Chondrocyte (in vitro differentiated cells): ENCODE measurements around the gene RRAD. TPM values are rescaled to one million over a fixed set of nuclear protein-coding genes. Genes with fewer than 3 reads are reported as not detected.

Source experiments
- DNase-seq: peaks from one replicate; pipeline ENCODE4 v3.0.0; 2021; ENCODE audit warnings: mixed read lengths, low spot score
- H3K27ac Mint-ChIP-seq: one replicate; pipeline ENCODE4 v1.8.0; 2021; ENCODE audit warnings: mild to moderate bottlenecking, moderate library complexity, mixed read lengths; ENCODE audit not compliant: unreplicated experiment
- H3K27me3 Mint-ChIP-seq: 2 replicates; pipeline ENCODE4 v1.8.0; 2021; ENCODE audit warnings: low read depth, mixed read lengths
- H3K36me3 Mint-ChIP-seq: 2 replicates; pipeline ENCODE4 v1.8.0; 2021; ENCODE audit warnings: low read depth, mixed read lengths
- H3K4me1 Mint-ChIP-seq: 2 replicates; pipeline ENCODE4 v1.8.0; 2021; ENCODE audit warnings: low read depth, mild to moderate bottlenecking, mixed read lengths
- H3K4me3 Mint-ChIP-seq: one replicate; pipeline ENCODE4 v1.8.0; 2021; ENCODE audit warnings: mild to moderate bottlenecking, moderate library complexity, mixed read lengths; ENCODE audit not compliant: unreplicated experiment
- H3K9me3 Mint-ChIP-seq: 2 replicates; pipeline ENCODE4 v1.8.0; 2021; ENCODE audit warnings: low read depth, mixed read lengths
- total RNA-seq: library from RNA; stranded (reverse); gene quantifications from 3 replicates; pipeline ENCODE4 v1.2.1, GENCODE V29; 2021
- TF ChIP-seq, protein P1 (sequence below): fragments of 200-600 bp; sonication (generic); IDR thresholded peaks from 2 replicates; pipeline ENCODE4 v1.5.0; 2021; ENCODE audit warnings: antibody characterized with exemption, mild to moderate bottlenecking, moderate library complexity

RRAD gene
- total RNA-seq, 1 donor from 2014 or later: 6.5 TPM

DNA sequence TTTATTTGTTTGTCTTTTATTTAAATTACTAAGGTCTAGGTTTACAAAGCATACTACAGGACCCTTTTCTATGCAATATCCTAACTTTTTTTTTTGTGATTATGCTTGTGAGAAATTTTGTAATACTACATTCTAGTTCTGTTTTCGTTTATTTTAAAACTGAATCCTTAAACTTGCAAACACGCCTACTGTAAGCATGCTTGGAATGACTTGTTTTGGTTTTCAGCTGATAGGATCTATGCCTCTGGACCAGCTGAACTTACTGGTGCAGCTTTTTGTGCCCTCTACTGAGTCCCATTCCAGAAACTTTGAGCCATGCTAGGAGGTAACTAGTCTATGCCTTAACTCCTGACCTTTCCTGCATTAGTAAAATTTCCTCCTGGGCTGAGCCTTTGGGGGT, 39.0 kb downstream of the RRAD start:
- Mint-ChIP-seq H3K27ac (no peak overlapping the region), H3K4me1 (peaks cover 5% of the 10 kb centered on the region), H3K36me3 (peaks cover 13% of the 10 kb centered on the region), H3K9me3 (no peaks in the 10 kb centered on the region), H3K4me3 (no peak overlapping the region), H3K27me3 (no peaks in the 10 kb centered on the region)
- TF ChIP-seq, protein P1, sequence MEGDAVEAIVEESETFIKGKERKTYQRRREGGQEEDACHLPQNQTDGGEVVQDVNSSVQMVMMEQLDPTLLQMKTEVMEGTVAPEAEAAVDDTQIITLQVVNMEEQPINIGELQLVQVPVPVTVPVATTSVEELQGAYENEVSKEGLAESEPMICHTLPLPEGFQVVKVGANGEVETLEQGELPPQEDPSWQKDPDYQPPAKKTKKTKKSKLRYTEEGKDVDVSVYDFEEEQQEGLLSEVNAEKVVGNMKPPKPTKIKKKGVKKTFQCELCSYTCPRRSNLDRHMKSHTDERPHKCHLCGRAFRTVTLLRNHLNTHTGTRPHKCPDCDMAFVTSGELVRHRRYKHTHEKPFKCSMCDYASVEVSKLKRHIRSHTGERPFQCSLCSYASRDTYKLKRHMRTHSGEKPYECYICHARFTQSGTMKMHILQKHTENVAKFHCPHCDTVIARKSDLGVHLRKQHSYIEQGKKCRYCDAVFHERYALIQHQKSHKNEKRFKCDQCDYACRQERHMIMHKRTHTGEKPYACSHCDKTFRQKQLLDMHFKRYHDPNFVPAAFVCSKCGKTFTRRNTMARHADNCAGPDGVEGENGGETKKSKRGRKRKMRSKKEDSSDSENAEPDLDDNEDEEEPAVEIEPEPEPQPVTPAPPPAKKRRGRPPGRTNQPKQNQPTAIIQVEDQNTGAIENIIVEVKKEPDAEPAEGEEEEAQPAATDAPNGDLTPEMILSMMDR: no peak
- DNase-seq: no peak

DNA sequence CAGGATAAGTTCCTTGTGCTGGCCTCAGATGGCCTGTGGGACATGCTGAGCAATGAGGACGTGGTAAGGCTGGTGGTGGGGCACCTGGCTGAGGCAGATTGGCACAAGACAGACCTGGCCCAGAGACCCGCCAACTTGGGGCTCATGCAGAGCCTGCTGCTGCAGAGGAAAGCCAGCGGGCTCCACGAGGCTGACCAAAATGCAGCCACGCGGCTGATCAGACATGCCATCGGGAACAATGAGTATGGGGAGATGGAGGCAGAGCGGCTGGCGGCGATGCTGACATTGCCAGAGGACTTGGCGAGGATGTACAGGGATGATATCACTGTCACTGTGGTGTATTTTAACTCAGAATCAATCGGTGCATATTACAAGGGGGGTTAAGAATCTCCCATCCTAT, 39.8 kb downstream of the RRAD start:
- Mint-ChIP-seq H3K36me3 (peaks cover 11% of the 10 kb centered on the region), H3K27me3 (no peaks in the 10 kb centered on the region), H3K9me3 (no peaks in the 10 kb centered on the region), H3K4me3 (no peak overlapping the region), H3K27ac (no peak overlapping the region), H3K4me1 (peaks cover 6% of the 10 kb centered on the region)
- no peak for DNase-seq
- TF ChIP-seq, protein P1: no peak

DNA sequence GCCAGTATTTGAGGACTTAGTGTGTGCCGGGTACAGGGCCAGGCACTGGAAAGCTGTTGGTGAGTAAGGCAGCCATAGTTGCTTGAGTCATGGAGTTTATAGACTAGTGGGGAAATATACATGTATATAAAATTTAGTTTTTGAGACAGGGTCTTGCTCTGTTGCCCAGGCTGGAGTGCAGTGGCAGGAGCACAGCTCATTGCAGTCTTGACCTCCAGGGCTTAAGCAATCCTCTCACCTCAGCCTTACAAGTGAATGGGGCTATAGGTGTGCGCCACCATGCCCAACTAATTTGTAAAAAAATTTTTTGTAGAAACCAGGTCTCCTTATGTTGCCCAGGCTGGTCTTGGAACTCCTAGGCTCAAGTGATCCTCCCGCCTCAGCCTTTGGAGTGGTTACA, 42.6 kb downstream of the RRAD start:
- Mint-ChIP-seq H3K9me3 (no peaks in the 10 kb centered on the region), H3K36me3 (peaks cover 11% of the 10 kb centered on the region), H3K4me1 (peaks cover 25% of the 10 kb centered on the region), H3K27ac (no peak overlapping the region), H3K4me3 (no peak overlapping the region), H3K27me3 (no peaks in the 10 kb centered on the region)
- DNase-seq: no peak
- TF ChIP-seq, protein P1: no peak

DNA sequence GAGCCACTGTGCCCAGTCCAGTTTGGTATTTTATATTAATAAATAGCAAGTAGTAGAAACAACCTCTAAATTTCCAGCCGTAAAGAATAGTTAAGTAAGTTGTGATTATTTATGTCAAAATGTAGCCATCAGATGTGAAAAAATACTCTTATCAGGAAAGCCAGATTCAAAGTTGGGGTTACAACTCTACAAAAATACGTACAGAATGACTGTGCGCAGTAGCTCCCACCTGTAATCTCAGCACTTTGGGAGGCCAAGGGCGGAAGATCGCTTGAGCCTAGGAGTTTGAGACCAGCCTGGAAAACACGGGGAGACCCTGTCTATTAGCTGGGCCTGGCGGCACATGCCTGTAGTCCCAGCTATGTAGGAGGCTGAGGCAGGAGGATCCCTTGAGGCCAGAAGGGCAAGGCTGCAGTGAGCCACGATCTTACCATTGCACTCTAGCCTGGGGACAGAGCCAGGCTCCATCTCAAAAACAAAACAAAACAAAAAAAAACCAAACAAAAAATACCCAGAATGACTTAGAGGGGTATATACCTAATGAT, 43.3 kb downstream of the RRAD start:
- H3K27ac Mint-ChIP-seq: no peak overlapping the region
- DNase-seq: no peak
- H3K4me1 Mint-ChIP-seq: peaks cover 26% of the 10 kb centered on the region
- H3K9me3 Mint-ChIP-seq: no peaks in the 10 kb centered on the region
- H3K4me3 Mint-ChIP-seq: no peak overlapping the region
- H3K27me3 Mint-ChIP-seq: no peaks in the 10 kb centered on the region
- peaks cover 11% of the 10 kb centered on the region for H3K36me3 Mint-ChIP-seq
- TF ChIP-seq, protein P1: no peak

DNA sequence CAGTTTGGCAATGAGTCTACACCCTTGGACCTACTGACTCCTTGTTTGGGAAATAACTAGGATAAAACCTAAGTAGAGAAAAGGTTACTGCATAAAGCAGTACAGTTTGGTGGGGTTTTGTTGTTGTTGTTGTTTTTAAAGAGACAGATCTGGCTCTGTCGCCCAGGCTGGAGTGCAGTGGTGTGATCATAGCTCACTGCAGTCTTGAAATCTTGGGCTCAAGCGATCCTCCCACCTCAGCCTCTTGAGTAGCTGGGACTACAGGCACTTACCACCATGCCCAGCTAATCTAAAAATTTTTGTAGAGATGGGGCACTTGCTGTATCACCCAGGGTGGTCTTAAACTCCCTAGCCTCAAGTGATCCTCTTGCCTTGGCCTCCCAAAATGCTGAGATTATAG, 43.8 kb downstream of the RRAD start:
- Mint-ChIP-seq H3K9me3 (no peaks in the 10 kb centered on the region), H3K4me1 (peaks cover 23% of the 10 kb centered on the region), H3K36me3 (peaks cover 11% of the 10 kb centered on the region), H3K27me3 (no peaks in the 10 kb centered on the region), H3K27ac (no peak overlapping the region), H3K4me3 (peak overlapping the region; percentile 19)
- no peak for DNase-seq
- TF ChIP-seq, protein P1: no peak
